HG03066 (cell line): Measurements from ENCODE around the gene RPTOR.

Experiments
- ATAC-seq: cut with Tn5 transposase; IDR thresholded peaks from one replicate; pipeline ENCODE4 v1.9.1; 2021; ENCODE audit warnings: low read depth; ENCODE audit not compliant: unreplicated experiment

The RPTOR gene

DNA sequence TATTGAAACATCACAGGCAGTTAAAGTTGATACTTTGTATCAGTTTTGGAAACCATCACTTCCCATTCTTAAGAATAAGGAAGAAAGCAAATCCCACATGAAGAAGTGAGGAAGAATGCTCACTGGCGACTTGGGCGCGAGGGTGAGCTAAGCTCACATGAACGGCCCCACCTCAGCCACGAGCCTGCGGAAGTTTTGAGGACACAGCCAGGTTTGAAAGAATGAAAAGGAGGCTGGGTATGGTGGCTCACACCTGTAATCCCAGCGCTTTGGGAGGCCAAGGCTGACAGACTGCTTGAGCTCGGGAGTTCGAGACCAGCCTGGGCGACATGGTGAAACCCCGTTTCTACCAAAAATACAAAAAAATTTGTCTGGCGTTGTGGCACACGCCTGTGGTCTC lies 336.7 kb downstream of the RPTOR start:
- ATAC-seq = no peak

DNA sequence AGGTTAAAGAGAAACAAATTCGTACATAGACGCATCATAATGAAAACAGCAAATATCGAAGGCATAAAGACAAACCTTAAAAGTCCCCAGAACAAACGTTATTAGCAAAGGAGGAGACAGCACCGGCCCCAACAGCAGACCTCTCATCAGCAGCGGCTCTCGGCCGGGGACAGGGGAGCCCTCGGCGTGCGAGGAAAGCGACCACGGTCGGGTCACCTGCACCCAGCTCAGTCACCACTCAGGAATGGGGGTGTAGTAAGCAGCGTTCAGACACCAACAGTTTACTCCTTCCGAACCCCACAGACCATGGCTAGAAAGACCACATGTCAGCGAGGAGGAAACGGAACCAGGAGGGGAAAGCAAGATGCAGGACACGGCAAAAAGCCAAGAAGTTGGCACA lies 337.7 kb downstream of the RPTOR start:
- no peak for ATAC-seq

DNA sequence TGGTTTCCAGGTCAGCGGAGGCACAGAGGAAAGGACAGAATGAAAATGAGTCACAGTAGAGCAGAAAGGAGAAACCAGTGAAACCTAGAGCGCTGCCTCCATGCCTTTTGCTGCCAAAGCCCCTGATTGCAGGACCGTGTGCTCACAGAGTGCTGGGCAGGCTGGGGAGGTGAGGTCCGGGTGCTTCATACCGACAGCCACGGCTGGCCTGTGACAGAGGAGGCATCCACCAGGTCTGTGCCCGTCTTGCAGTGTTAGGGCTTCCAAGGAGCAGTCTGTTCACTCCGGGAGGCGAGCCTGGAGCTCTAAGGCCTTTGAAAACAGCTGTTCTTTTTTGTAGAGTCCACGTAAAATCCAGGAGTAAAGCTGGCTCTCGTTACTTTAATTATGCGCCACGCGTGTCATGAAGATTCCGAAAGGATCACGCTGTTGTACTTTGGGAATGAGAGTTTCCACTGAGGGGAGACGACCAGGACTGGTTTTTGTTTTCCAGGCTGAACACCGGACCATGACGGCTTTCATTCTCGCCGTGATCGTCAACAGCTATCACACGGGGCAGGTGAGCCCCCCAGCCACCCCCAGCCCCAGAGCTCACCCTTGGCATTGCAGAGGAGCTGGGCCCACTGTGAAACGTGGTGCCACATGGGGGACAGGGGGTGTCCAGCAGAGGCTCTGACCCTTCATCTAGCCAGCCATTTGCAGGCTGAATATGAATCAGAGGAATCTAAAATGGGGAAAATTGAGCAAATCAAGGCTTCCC lies 338.5 kb downstream of the RPTOR start:
- no peak for ATAC-seq

DNA sequence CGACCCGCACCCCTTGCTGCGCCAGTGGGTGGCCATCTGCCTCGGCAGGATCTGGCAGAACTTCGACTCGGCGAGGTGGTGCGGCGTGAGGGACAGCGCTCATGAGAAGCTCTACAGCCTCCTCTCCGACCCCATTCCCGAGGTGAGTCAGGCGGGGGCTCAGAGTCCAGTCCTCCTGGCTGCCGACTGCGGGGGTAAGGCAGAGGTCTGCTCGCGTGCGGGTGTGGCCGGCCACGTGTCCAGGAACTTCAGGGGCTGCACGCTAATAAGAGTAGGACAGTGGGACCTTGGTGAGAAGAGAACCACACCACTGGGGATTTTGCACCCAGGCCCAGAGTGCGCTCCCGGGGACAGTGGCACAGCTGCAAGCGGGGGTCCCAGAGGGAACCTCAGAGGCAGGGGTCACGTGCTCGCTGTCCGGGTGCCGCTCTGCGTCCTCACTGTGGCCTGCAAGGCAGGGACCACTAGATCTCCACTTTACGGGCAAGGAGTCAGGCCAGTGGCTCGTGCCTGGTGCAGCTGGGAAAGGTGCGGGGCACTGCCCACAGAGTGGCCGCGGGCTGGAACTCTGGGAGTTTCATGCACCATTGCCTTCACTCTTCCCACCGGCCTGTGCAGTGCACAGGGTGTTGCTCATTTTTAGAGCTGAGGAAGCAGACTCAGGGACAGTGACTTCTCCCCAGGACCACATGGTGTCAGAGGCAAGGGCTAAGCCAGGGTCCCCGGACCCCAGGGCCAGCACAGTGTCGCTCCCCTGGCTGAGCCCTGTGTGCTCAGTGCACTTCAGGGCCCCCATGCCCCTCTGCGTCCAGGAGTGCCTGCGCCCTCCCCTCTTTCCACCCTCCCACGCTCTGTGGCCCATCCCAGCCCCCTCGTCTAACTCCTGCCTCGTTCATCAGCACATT lies 339.4 kb downstream of the RPTOR start:
- no peak for ATAC-seq

DNA sequence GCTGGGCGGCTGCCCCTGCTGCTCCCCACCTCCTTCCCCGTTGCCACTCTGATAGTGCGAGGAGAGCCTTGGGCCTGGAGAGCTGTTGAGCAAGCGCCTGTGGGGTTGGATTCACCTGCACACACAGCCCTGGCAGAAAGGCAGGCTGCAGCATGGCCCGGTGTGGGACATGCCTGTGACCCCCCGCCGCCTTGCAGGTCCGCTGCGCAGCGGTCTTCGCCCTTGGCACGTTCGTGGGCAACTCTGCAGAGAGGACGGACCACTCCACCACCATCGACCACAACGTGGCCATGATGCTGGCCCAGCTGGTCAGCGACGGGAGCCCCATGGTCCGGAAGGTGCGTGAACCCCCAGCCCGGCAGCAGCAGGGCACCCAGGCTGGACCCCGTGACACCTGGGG lies 340.2 kb downstream of the RPTOR start:
- ATAC-seq = no peak

DNA sequence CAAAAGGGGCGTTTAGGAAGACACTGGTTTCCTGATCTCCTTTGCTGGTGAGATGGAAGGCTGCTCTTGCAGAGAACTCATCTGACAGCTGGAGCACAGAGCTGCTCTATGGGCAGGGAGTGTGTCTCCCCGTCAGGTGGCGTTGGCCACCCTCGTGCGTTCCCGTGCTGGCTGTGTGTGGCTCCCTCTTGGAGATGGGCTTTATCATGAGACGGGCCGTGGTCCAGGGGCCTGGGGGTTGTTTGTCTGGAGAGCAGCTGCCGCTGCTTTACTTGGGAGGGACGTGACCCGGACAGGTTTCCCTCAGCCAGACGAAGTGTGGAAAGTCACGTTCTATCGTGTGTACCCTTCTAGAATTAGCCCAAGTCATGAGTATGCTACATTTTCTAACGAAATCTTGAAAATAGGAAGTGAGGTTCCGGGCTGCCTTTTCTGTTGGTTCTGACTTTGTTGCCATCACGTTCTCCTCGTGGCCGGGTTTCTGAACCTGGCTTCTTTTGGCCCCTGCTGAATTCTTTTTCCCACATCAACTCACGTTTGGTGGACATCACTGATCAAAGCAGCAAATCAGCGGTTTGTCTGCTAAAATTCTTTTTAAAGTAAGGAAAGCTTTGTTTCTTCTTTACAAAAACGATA lies 341.4 kb downstream of the RPTOR start:
- no peak for ATAC-seq

DNA sequence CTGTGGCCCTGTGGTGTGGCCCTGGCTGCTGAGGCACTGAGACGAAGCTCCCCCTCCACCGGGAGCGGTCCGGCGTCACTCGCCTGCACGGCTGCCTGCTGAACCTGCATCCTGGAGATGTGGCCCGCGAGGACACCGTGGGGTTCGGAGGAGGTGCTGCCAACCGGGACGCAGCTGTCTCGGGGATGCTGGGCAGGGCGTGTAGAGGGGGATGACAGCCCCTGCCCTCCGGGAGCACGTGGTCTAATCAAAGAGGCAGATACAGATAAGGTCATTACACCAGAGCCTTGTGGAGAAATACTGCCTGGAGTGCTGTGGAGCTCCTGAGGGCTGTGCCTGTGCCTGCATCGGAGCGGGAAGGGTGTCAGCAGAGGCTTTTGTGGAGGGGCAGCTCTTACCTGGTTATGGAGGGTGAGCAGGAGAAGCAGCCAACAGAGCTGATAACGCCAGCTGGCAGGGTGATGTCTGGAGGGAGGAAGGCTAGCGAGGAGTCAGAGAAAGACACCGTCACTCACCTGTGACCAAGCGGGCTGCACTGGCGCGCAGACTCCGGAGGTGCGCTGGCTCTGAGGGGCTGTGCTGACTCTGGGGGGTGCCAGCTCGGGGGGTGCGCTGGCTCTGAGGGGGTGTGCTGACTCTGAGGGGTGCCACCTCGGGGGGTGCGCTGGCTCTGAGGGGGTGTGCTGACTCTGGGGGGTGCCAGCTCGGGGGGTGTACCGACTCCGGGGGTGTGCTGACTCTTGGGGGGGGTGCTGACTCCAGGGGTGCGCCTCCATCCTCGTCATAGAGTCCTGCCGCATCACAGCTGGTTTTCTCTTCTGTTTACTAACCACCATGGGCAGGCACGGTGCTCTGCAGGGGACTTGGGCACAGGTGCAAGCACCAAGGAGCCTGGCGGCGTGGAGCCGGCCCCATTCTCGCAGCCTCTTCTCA lies 342.3 kb downstream of the RPTOR start:
- no peak for ATAC-seq

DNA sequence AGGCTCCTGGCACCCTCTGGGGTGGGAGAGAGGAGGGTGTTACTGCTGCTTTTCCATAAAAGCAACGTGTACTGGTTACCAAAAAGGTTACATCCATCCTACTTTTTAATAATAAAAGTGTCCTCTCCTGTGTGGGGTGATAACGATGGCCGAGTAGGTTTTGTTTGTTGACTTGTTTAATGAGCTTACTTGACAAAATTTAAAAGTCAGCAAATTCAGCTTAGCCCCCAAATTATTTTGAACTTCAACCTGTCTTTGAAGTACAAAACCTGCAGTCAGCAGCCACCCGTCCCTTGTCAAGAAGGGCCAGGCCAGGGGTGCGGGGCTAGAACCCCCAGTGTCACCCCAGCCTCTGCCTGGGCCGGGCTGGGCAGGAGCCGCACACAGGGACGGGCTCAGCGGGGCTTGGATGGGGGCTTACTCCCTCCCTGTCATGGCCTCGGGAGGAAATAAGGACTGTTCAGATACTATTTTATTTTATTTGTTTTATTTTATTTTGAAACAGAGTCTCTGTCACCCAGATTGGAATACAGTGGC lies 343.1 kb downstream of the RPTOR start:
- ATAC-seq = no peak

DNA sequence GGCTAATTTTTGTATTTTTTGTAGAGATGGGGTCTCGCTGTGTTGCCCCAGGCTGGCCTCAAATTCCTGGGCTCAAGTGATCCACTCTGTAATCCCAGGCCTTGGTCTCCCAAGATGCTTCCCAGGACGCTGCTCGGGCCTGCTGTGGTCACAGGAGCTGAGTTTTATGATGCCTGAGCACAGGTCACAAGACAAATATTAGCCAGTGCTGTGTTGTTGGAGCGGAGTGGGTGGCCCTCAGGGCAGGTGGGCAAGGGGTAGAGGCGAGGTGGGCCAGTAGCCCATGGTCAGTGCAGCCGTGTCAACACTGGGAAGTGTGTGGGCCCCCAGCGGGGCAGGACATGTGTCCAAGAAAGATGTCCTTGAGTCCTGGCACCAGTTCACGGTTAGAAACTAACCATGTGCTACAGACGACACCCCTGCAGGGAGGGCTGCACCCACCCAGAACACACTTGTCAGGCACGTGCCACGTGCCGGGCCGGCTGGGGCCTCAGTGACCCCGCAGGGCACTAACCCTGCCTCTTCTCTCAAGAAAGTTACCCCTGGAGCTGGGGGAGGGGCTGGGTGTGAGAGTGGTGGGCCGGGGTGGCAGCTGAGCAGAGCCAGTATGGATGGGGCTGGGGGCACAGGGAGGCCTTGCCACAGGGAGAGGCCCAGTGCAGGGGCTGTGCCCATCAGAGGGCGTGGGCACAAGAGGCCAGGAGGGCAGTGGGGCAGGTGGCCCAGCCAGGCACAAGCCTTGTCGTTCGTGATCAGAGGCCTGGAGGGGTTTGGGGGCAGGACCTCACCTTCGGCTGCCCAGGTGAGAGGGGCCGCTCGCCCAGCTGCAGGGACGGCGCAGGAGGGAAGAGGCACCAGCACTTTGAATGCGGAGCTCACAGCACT lies 343.9 kb downstream of the RPTOR start:
- ATAC-seq = no peak

DNA sequence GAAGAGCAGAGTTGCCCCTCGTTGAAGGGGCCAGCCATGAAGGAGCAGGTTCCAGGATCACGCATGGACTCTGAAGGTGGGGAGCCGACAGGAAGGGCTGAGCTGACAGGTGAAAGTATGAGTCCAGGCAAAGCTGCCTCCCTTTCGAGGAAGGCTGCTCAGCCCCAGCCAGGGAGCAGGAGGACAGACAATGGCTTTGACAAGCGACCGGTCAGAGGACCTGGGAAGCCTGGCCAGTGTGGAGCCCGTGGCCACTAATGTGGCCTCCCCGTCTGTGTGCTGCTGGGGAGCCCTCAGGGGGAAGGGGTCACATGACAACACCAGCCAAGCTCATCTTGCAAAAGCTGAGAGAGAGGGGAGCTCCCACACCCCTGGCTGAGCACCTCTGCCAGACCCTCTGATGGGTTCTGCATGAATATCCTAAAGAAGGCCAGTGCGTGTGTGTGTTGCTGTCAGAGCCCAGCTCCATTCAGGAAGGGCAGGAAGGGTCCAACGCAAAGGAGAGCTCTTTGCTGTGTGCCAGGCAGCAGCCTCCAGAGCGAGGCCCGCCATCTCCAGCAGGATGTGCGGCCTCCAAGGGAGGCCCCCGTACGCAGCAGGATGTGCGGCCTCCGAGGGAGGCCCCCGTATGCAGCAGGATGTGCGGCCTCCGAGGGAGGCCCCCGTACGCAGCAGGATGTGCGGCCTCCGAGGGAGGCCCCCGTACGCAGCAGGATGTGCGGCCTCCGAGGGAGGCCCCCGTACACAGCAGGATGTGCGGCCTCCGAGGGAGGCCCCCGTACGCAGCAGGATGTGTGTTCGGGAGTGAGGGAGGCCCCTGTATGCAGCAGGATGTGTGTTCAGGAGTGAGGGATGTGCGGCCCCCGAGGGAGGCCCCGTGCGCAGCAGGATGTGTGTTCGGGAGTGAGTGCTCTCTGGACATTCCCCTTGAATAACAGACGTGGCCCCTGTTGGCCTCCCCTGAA lies 344.9 kb downstream of the RPTOR start:
- no peak for ATAC-seq

DNA sequence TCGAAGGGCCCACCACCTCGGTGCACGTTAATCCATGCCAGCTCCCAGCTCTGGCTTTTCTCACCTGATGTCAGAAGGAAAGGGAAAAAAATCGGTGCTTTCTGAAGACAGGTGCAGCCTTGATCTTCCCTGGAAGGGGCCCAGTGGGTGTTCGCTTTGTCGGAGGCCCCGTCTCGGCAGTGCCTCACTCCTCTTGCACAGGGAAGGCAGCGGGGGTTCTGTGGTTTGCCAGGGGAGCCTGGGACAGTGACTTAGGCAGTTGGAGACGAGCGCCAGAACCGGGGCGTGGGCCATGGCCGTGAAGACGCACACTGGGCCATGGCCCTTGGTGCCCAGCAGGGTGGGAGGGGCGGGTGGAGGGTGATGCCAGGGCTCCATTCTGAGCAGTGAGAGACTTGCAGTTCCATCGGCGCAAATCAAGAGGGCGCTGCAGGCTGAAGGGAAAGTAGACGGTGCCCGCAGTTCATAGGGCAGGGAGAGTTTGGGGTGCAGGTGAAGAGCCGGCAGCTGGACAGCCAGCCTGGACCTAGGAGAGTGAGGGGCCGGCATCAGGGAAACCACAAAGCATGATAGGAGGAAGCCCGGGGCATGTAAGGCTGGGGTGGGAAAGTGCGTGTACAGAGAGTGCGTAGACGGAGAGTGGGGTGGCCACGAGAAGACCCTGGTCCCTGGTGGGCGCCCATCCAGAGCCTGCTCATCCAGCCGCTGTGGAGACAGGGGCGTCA lies 345.7 kb downstream of the RPTOR start:
- ATAC-seq = no peak

DNA sequence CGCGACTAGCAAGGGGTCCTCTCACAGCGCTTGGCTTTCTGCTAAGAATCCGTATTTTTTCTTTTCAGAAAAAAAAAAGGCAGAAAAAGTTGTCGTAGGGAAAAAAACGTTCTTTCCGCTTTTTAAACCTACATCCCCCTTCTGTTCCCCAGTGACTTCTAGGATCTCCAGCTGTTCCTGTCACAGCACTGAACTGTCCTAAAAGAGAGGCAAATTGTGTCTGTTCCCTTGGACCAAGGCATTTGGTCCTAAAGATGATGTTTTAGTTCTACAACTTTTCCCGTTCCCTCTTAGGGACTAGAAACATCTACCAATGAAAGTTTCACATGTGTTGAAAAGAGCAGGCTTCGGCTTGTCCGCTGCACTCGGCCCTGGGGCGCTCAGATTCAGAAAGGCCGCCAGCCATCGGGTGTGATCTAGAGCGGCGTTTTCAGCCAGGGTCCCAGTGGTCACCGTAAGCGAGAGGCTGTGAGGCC lies 346.3 kb downstream of the RPTOR start:
- no peak for ATAC-seq

DNA sequence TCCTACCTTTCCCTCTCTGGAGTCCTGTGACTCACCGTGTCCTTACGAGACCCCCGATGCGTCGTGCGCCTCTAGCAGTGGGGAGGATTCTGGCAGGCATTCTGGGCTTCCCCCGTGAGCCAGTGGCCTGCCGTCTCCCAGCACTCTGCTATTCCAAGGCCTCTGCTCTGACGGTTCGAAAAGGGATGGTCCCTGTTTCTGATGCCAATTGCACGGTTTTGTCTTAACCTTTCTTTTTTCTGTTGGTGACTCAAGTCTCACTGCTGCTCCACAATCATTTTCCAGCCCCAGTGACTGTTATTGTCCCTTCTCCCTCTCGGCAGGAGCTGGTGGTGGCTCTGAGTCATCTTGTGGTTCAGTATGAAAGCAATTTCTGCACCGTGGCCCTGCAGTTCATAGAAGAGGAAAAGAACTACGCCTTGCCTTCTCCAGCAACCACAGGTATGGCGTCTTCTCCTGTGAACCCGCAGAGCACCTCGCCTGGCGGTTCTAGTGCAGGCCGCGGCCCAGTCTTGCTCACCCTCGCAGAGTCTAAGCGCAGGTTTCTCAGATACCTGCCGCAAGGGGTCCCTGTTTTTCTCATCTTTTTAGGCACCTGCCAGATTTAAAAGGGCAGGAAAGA lies 346.9 kb downstream of the RPTOR start:
- peak; percentile 60 for ATAC-seq

DNA sequence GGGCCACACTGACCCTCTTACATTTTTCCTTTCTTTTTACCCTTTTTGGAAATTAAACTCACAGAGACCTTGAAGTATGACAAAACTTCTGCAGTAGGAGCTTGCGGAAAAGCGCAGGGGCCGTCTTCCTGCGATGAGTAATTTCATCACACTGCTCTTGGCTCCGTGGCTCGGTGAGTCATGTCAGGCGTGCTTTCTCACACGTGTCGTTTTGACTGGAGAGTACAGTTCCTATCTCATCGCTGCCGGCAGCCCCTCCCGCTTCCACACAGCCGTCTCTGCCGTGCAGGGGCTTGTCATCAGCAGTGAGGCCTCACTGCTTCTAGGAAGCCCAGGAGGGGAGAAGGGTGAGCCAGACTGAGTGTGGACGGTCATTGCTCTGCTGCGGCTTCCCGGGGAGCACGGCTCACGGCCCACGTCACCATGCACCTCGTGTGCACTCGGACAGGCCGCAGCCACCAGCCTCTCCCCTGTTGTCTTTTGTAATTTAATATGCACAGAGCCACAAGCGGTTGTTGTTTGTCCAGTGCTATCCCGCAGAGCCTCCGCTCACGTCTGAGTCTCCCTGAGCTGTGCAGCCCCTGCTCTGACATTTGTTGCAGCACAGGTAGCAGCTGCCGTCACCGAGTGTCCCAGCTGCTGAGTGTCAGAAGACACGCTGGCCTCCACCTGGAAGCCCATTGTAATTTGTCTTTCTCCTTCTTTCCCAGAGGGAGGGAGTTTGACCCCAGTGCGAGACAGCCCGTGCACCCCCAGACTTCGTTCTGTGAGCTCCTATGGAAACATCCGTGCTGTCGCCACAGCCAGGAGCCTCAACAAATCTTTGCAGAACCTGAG lies 347.6 kb downstream of the RPTOR start:
- ATAC-seq = peak; percentile 63

DNA sequence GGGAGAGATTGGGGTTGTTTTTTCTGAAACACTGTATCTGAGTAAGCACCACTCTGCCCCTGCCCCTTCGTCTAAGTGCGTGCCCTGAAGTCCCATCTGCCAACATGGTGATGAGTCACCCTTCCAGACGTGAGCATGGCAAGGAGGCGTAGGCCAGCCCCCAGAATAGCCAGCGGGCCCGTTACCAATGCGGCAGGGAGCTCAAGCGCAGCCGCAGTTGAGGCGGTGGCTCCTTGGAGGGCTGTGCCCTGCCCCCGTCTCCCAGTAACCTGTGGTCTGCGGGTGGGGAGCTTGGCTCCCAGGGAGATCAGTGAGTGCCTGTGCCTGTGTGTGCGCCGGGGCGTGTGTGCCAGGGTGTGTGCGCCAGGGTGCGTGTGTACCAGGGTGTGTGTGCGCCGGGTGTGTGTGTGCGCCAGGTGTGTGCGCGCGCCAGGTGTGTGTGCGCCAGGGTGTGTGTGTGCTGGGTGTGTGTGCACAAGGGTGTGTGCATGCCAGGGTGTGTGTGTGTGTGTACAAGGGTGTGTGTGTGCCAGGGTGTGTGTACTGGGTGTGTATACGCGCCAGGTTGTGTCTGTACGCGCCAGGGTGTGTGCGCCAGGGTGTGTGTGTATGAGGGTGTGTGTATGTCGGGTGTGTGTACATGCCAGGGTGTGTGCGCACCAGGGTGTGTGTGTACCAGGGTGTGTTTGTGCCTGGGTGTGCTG lies 348.4 kb downstream of the RPTOR start:
- ATAC-seq = no peak
